ENCODE data around the gene SV2C. TPM values are rescaled to one million over a fixed set of nuclear protein-coding genes. Genes with fewer than 3 reads are reported as not detected.

The SV2C gene
- polyA plus RNA-seq, 4 donors, result 0.07 to 0.29 (median 0.18) TPM

DNA sequence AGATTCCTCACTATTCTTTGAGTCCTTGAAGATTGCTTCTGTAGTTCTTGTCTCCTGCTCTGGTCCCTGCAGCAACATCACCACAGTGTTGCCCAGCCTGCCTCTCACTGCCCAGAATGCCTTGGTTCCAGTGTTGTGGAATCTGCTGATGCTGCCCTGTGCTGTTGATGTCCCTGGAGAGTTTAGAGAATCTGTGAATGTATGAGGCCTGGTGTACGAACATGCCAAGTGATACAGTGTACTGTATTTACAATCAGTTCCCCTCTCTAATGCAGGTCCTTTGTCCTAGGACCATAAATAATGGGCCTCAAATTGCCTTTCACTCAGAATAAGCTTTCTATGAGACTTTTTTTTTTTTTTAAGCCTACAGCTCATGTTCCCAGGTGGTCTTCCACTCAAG lies 8.2 kb downstream of the SV2C start:
- no peak for DNase-seq (ENCODE audit: low read depth in 4 of 4, low spot score in 3 of 4)

DNA sequence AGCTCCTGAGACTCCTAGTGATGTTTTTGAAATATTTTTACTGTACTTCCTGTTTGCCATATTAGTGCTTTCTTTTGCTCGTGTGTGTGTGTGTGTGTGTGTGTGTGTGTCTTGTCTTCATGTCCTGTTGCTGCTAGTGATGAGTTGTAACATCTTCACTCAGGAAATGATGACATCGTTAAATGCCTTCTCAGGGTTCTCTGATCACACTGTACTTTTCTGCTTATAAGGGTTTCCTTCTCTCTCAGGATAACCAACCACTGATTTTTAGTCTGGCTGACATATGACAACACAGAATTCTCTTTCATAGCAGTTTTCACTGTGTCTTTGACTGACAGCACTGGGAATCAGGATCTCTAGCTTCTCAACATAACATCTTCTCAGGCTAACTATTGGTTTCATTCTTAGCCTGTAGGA lies 16.1 kb downstream of the SV2C start:
- no peak for DNase-seq (ENCODE audit: low read depth in 4 of 4, low spot score in 3 of 4)

DNA sequence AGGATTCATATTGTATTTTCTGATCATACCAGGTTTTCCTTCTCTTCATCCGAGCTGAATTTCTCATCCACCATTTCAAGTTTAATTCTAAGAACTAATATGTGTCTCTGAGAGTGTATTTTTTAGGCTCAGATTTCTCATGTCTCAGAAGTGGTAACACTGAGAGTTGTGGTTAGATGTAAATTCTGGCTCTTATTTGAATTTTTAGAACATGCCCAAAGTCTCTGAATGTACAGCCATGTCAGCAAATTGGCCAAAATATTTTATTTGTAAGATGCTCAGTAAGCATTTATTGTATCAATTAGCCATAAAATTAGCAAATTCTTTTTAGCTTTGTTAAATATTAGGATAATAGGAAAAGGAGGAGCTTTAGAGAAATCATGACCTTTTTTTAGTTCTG lies 16.6 kb downstream of the SV2C start:
- no peak for DNase-seq (ENCODE audit: low read depth in 4 of 4, low spot score in 3 of 4)

DNA sequence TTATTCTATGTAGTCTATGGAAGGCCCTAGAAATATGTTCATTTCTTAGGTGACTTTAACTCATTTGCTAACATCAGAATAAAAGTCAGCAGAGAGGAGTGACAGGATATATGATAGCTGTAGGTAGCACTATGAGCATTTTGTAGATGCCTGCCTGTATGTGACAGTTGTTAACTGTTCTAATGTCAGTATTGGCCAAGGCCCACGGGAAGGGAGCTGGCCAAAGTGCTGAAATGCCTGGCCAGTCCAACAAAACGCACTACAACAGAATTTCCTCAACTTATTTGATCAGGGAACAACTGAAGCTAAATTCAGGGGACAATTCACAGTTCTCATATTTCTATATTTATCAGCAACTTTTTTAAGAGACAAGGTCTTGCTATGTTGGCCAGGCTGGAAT lies 20.8 kb downstream of the SV2C start:
- DNase-seq (ENCODE audit: low read depth in 4 of 4, low spot score in 3 of 4), result peak in 1 of 4 donors; percentile 36

DNA sequence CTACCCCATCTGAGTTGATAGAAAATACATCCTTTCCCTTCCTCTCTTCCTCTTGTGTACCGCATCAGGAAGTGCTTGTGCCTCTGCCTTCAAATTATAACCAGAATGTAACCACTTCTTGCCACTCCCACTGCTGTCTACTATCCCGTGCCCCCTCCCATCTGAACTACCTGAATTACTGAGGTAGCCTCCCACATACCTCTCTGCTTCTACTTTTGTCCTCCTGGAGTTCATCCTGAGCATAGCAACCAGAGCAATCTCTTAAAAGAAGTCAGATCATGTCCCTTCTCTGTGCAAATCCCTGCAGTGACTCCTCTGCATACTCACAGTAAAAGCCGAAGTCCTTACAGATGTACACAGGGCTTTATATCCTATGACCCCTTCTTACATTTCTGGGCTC lies 23.0 kb downstream of the SV2C start:
- no peak for DNase-seq (ENCODE audit: low read depth in 4 of 4, low spot score in 3 of 4)

DNA sequence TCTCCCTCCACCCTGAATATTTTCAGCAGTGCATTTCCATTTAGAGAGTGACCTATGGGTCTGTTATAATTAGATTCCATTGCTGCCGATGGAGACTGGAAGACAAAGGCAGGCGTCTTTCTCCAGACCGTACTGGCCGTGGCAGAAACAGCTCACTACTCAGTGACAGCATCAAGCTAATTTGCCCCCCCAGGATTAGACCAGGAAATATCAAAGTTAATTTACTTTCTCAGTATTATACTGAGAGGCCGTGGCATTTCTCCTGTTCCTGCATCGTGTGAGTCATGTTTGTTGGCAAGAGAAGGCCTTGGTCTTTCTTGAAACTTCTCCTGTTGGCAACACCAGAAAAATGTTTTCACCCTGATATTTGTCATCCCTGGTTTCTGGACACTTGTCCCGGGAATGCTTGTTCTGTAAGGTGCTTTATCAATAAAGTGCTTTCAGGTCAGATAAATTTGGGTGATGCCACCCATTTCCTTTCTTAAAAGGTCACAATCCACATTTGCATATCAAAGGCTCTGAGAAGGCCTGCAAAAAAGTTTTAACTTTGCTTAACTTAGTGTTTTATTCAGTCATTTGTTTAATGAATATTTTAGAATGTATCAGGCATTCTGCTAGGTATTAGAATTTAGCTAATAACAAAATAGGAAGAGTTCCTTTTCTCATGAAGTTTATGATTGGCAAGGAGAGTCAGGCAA lies 28.4 kb downstream of the SV2C start:
- no peak for DNase-seq (ENCODE audit: low read depth in 4 of 4, low spot score in 3 of 4)

DNA sequence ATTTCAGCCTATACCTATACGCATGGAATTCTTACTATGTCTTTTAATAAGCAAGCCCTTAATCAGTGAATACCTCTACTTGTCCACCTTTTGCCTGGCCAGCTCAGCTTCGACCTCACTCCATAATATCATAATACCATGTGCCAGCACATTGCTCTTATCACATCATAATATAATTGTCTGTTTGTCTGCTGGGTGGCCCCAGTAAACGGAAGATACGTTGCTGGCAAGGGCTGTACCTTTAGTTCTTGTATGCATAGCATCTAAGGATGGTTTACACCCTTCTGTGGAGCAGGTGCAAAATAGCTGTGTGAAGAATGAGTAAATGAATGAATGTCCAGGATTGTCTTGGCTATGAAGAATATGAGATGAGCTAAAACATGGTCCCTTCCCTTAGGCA lies 29.9 kb downstream of the SV2C start:
- no peak for DNase-seq (ENCODE audit: low read depth in 4 of 4, low spot score in 3 of 4)

DNA sequence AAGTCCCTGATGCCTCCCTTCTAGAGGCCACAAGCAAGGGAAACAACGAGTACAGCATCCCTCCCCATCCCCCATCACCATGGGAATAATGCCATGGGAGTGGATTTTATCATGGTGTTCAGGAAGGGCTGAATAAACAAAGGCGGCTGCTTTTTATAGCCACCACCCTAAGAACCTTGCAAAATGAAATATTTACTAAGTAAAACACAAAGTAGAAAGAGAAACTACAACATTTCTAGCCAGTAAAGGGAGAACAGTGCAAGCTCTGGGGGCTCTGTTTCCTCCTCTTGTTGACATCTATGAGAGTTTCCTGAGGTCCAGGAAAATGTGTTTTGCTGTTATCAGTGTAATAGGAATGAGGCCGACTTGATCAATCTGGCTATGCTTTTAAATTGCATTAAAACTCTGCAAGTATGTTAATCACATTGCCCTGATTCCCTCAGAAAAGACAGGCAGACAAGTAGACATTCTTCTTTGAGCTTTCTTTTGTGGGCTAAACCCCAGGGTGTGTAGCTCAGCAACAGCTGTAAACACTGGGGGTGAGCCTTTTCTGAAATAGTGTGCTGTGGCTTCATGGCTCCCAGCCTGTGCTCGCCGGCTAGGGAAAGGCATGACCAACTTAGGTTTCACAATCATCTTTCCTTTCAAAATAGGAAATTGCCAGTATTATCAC lies 31.1 kb downstream of the SV2C start:
- no peak for DNase-seq (ENCODE audit: low read depth in 4 of 4, low spot score in 3 of 4)

DNA sequence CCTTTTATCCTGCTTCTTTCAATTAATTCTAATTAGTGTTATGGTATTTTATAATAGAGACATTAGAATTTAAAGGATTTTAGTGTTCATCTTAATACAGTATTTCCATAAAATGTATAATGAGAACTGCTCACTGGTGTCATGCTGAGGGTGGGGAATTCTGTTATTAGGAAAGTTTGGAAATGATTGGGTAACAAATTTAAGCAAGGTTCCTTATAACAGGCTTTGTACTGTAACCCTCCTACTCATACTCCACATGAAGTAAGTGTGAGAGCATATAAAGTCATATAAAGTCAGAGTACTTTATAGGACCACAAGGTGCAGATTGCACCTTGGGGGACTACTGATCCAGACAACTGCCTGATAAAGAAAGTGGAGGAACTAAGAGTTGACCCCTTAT lies 42.2 kb downstream of the SV2C start:
- no peak for DNase-seq (ENCODE audit: low read depth in 4 of 4, low spot score in 3 of 4)

DNA sequence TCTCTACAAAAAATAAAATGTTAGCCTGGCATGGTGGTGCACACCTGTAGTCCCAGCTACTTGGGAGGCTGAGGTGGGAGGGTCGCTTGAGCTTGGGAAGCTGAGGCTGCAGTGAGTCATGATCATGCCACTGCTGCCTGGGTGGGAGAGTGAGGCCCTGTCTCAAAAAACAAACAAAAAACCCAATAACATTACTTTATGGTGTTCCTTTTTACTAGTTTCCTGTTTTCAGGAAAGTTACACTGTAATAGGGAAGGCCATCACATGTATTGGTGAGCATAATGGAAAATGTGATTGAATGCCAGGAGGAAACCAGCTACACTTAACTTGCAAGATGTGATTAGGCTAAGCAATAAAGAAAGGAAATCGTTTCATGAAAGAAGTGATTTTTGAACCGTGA lies 42.7 kb downstream of the SV2C start:
- no peak for DNase-seq (ENCODE audit: low read depth in 4 of 4, low spot score in 3 of 4)

DNA sequence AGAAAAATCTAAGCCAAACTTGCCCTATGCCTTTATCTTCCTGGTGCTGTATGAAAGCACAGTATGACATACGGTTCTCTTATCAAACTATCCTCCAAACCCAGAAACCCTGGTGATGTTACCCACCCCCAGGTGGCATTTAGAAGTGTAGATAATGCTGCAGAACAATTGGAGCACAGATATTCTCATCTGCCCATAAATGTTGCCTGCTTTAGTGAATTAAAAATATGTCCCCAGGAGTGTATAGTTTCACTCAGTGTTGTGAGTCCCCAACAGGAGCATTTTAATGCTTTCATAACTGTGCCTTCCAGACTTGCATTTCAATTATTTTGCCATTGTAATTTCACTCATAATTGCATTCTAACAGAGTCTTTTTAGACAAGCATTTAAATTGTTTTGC lies 50.8 kb downstream of the SV2C start:
- no peak for DNase-seq (ENCODE audit: low read depth in 4 of 4, low spot score in 3 of 4)

DNA sequence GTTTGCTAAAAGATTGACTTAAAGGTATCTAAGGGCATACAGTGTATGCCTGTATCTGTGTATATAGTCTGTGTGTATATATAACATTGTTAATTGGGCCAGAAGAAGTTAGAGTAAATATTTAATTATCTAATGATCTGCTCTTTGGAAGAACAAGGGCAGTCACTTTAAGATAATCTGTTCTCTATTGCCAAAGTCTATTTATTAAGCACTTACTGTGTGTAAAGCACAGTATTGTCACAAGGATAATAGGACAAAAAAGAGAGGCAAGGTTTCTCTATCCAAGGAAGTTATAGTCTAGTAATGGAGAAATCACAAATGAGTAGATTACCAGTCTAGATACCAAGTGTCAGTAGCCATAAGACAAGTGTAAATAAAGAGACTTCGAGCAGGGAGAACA lies 51.5 kb downstream of the SV2C start:
- no peak for DNase-seq (ENCODE audit: low read depth in 4 of 4, low spot score in 3 of 4)

DNA sequence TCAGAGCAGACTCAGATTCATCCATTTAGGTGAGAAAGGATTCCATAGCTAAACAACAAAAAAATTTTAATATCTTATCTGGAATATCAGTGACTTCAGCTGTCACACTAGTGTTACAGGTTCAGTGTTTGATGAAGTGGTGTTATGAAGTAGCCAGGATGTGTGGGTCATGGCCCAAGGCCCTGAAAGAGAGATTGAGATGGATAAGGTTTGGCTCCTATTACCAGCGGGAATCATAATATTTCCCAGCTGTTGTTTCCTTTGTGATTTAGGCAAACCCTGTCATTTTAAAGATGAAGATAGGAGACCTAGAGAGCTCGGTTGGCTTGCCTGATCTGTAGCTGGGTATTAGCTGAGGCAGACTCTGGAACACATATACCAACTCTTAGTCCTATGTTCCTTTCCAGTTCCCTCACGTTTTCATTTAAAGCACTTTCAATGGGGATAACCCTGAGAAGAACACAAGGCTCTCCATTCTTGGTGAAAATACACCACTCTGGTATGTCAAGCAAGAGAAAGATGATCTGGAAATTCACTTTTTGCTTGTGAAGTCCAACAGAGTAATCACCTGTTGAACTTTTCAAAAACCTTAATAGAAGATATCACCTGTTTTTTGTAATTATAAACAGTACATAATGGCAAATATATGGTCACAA lies 54.8 kb downstream of the SV2C start:
- DNase-seq (ENCODE audit: low read depth in 4 of 4, low spot score in 3 of 4), result no peak

DNA sequence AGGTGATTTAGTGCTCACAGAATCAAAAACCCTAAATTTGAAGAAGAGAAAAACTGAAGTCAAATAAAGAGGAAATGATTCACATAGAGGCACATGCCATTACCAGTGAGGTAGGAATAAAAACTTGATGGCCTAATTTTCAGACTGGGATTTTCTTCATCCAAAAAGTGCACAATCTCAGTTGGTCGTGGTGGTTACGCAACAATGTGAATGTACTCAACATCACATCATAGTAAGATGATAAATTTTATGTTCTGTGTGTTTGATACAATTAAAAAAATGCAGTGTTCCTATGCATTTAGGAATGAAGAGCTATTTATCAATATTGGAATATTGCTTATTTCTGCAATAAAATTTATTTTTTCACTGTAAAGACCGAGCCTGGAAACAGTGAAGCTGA lies 60.7 kb downstream of the SV2C start:
- DNase-seq (ENCODE audit: low read depth in 4 of 4, low spot score in 3 of 4), result no peak

DNA sequence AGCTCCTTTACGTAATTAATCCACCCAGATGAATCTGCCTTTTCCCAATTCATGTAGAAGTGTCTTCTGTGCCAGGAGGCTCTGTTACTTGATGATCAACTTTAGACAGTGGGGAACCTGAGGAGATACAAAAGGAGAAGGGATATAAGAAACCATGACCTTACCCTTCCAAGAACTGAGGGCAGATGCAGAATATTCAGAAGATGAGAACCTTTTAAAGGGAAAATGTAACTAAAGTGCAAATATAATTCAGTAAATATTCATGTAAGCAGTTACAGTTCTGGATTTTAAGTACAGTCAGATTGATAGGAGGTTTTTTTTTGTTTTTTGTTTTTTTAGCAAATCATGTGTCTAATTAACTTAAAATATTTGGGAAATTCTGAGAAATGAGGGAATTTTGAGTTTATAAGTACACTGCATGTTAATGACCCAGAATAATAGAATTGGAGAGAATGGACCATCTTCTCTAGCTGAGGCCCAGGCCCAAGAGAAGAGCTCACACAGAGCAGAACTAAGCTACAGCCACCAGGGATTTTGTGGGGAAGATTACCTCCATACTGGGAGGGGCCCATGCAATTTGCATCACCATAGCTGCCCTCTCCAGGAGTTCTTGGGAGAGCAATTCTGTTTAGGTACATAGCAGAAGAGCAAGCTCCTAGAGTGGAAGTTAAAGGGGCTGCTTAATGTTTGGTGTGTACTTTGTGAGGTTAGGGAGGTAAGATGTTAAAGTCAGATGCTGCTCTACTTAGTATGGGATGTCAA lies 61.5 kb downstream of the SV2C start:
- DNase-seq (ENCODE audit: low read depth in 4 of 4, low spot score in 3 of 4), result no peak

DNA sequence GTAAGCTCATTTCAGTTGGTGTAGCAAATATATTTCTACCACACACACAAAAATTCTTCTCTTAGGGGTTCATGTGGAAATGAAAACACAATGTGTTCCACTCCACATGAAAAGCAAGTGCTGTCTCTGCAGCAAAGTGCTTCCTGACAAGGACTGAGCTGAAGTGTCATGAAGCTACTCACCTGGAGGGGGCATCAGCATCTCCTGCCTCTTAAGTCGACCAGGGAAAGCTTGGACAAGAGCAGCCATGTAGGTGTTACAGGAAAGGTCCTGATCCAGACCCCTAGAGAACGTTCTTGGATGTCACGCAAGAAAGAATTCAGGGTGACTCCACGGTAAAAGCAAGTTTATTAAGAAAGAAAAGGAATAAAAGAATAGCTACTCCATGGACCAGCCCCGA lies 62.8 kb downstream of the SV2C start:
- no peak for DNase-seq (ENCODE audit: low read depth in 4 of 4, low spot score in 3 of 4)

DNA sequence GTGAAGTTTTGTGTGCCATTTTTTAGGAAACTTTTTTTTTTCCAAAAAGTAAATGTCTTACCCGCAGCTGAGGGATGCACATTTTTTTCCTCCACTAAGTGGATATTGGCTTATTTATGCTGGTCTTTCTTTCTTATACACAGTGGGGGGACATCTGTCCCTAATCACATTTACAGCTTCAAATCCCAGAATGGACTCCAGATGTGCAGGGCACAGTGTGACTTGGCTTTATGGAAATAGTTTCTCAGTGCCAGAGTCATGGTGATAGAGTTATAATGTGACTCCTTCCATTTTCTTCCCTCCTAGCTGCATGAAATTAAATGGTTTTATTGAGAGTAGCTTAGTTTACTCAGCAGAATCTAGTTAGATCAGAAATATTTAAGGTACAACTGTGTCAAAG lies 66.5 kb downstream of the SV2C start:
- DNase-seq (ENCODE audit: low read depth in 4 of 4, low spot score in 3 of 4), result no peak

DNA sequence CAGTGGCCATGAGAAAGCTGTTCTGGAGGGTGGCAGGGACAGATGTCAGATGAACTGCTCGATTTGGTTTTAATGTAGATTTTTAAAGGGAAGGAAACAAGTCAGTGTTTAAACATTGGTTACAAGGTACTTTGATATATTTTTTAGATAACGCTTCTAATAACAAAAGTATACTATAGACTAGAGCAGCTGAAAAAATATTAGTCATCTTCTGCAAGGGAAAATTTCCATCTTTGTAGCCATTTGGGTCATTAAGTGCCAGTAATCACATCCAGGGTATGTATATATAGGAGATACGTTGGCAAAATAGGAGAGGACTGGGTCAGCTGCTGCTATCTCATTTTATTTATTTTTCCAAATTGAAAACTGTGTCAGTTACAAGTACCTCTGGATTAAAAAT lies 69.0 kb downstream of the SV2C start:
- no peak for DNase-seq (ENCODE audit: low read depth in 4 of 4, low spot score in 3 of 4)

DNA sequence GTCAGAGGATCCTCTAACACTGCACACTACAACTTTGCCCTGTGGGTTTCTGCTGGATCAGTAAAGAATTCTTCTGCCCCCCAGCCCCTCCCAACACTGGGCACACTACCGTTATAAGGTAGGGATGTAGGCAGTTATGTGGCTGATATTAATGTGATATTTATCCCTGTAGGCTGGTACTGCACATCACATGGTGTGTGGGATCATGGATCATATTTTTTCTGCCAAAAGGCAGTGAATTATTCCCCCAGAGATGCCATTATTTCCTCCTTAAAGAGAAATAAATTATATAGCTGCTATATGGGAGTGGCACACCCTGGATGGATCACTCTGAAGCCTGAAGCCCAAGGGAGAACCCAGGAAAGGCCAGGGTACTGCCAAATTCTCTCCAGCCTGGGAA lies 69.5 kb downstream of the SV2C start:
- no peak for DNase-seq (ENCODE audit: low read depth in 4 of 4, low spot score in 3 of 4)

DNA sequence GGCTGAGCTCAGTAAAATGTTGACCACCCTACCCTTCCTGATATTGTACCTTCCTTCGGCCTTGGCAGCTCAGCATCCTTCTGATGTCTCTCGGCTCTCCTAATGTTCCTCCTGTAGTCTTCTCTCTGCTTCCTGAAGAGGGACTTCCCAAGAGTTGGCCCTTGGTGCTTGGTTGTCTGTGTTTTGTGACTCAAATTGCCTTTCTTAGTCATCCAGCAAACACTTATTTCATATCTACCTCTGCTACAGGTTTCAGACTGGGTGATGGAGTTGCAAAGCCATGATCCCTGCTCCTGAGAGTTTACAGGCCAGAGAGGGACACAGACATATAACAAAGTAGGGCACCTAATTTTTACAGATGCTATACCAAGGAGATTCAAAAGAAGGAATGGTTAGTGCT lies 70.1 kb downstream of the SV2C start:
- DNase-seq (ENCODE audit: low read depth in 4 of 4, low spot score in 3 of 4), result no peak

DNA sequence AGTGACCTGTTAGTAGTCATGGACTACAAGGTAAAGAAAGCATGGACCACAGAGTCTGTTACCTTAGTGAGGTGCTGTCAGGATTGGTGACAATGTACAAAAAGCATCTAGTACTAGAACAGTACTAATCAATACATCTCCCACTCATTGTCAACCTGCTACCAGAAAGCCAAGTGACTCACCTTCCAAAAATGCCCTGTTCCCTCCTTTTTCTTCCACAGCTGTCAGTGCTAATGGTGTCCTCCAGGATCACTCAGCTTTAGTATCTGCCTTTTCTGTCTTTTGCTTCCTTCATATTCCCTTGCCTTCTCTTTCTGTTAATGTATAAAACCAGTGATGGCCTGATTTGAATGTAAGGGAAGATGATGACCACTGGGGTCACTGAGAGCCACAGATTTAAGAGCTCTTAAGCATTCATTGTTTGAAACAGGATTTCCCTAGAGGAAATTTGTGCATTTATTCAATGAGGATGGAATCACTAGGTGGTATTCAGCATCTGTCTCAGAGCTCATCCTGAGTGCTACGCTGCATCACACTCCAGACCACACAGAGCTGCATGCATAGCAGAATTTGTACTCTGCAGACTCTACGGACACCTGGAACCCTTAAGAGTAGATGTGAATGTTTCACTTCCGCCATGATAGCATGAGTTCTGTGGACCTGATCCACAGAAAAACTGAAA lies 71.0 kb downstream of the SV2C start:
- DNase-seq (ENCODE audit: low read depth in 4 of 4, low spot score in 3 of 4), result no peak

Data from left renal pelvis (tissue), 4 donors.